Kidney tubule cell (primary cell): ENCODE data around the gene EMC1.
"Not testable (repeated sequence)": the region's sequence is repeated elsewhere in the genome, so short reads cannot be mapped to it uniquely, and the experiment has no call there.

Experiments used
- DNase-seq: peaks from one replicate; pipeline ENCODE4 v3.0.0-alpha.2; 2018; ENCODE audit warnings: low spot score

EMC1 gene

GRCh38 chr1:19216585-19216984 lies 34.7 kb downstream of the EMC1 start:
- not testable (repeated sequence) for DNase-seq

GRCh38 chr1:19213580-19213979 lies 37.7 kb downstream of the EMC1 start:
- no peak for DNase-seq

- no peak for DNase-seq
Observed at GRCh38 chr1:19212167-19212566, 39.2 kb downstream of the EMC1 start.

GRCh38 chr1:19210772-19211549 lies 40.4 kb downstream of the EMC1 start:
- DNase-seq: peak; percentile 19

- peak; percentile 96 for DNase-seq
Observed at GRCh38 chr1:19209990-19210771, 41.1 kb downstream of the EMC1 start, which contains the start of gene UBR4. Gene UBR4 (minus strand): TSS chr1:19210266. CDS start chr1:19210248, 18 bp downstream.

- peak; percentile 47 for DNase-seq
Observed at GRCh38 chr1:19209439-19209989, 41.8 kb downstream of the EMC1 start.

- no peak for DNase-seq
Observed at GRCh38 chr1:19208710-19209438, 42.5 kb downstream of the EMC1 start.

- DNase-seq: no peak
Observed at GRCh38 chr1:19206947-19207346, 44.4 kb downstream of the EMC1 start.

GRCh38 chr1:19205845-19206244 lies 45.5 kb downstream of the EMC1 start:
- DNase-seq: no peak

GRCh38 chr1:19205403-19205802 lies 45.9 kb downstream of the EMC1 start:
- no peak for DNase-seq

GRCh38 chr1:19204446-19205266 lies 46.7 kb downstream of the EMC1 start:
- DNase-seq: peak; percentile 39

- DNase-seq: peak; percentile 73
Observed at GRCh38 chr1:19203440-19203839, 47.9 kb downstream of the EMC1 start.

GRCh38 chr1:19202396-19202795 lies 48.9 kb downstream of the EMC1 start:
- DNase-seq: no peak

- no peak for DNase-seq
Observed at GRCh38 chr1:19199969-19200604, 51.2 kb downstream of the EMC1 start.

GRCh38 chr1:19199329-19199968 lies 51.9 kb downstream of the EMC1 start:
- DNase-seq: no peak

GRCh38 chr1:19198820-19199219 lies 52.5 kb downstream of the EMC1 start:
- no peak for DNase-seq

GRCh38 chr1:19197845-19198244 lies 53.5 kb downstream of the EMC1 start:
- no peak for DNase-seq

GRCh38 chr1:19196331-19196730 lies 55.0 kb downstream of the EMC1 start:
- no peak for DNase-seq

GRCh38 chr1:19193004-19193403 lies 58.3 kb downstream of the EMC1 start:
- no peak for DNase-seq

GRCh38 chr1:19191811-19192210 lies 59.5 kb downstream of the EMC1 start:
- DNase-seq: no peak
